HEK293 (cell line): ENCODE measurements around the gene TAF1.

Source experiments
- CTCF ChIA-PET: fragments of 350-600 bp; formaldehyde crosslinking; extraction: SDS; loops from one replicate; lab custom pipeline; 2021; ENCODE audit warnings: antibody characterized with exemption; lab: Yijun Ruan, JAX
- POLR2A ChIA-PET: fragments of 300-600 bp; formaldehyde crosslinking; extraction: SDS; loops from one replicate; lab custom pipeline; 2020; ENCODE audit warnings: antibody characterized with exemption, inconsistent platforms; lab: Yijun Ruan, JAX
- H3K27ac ChIP-seq: fragments of 200-500 bp; sonication (Bioruptor generic); 2 replicates; pipeline ENCODE4 v1.5.1; 2014; ENCODE audit warnings: low read depth, low read length, control low read depth, inconsistent platforms; ENCODE audit errors: extremely low read depth
- H3K36me3 ChIP-seq, 2 experiments: fragments of 200-500 bp in 1 of 2; sonication (Bioruptor generic) in 1 of 2; 1 replicate in 1 of 2; 2 replicates in 1 of 2; pipeline ENCODE4 v1.5.1; 2014 to 2017; ENCODE audit warnings: inconsistent platforms in 2 of 2, low read length in 2 of 2; ENCODE audit not compliant: control insufficient read depth in 2 of 2, insufficient read depth in 1 of 2
- H3K4me1 ChIP-seq: fragments of 200-500 bp; sonication (Bioruptor generic); 2 replicates; pipeline ENCODE4 v1.5.1; 2014; ENCODE audit warnings: mild to moderate bottlenecking, low read length, inconsistent platforms; ENCODE audit not compliant: control insufficient read depth, insufficient read depth
- H3K4me3 ChIP-seq: 2 replicates; pipeline ENCODE4 v1.5.1; 2011; ENCODE audit warnings: low read depth, mild to moderate bottlenecking, control low read depth, low read length, moderate library complexity
- H3K9me3 ChIP-seq: fragments of 200-500 bp; sonication (Bioruptor generic); 2 replicates; pipeline ENCODE4 v1.5.1; 2014; ENCODE audit warnings: low read depth, low read length, inconsistent platforms; ENCODE audit not compliant: control insufficient read depth, insufficient read depth
- PRDM1 ChIP-seq: fragments of 450-650 bp; formaldehyde crosslinking; IDR thresholded peaks from 2 replicates; pipeline ENCODE4; 2016; ENCODE audit warnings: missing biosample characterization, missing genetic modification characterization
- REST ChIP-seq: fragments of 450-650 bp; formaldehyde crosslinking; IDR thresholded peaks from 2 replicates; pipeline ENCODE4 v1.5.1; 2016; ENCODE audit warnings: missing biosample characterization, missing genetic modification characterization
- ZBTB1 ChIP-seq: fragments of 450-650 bp; formaldehyde crosslinking; IDR thresholded peaks from 2 replicates; pipeline ENCODE4 v1.5.1; 2016; ENCODE audit warnings: missing biosample characterization, missing genetic modification characterization
- ZBTB11 ChIP-seq: fragments of 450-650 bp; formaldehyde crosslinking; conservative IDR thresholded peaks from 2 replicates; pipeline ENCODE4 v1.5.1; 2016; ENCODE audit warnings: low read depth, missing biosample characterization, missing genetic modification characterization
- ZBTB26 ChIP-seq: fragments of 450-650 bp; formaldehyde crosslinking; optimal IDR thresholded peaks from 2 replicates; pipeline ENCODE3; 2016; ENCODE audit warnings: missing biosample characterization, mild to moderate bottlenecking, missing genetic modification characterization
- ZBTB44 ChIP-seq: fragments of 450-650 bp; IDR thresholded peaks from 2 replicates; pipeline ENCODE4 v1.5.1; 2018; ENCODE audit warnings: missing biosample characterization, mild to moderate bottlenecking, missing genetic modification characterization
- ZNF10 ChIP-seq: fragments of 450-650 bp; formaldehyde crosslinking; IDR thresholded peaks from 2 replicates; pipeline ENCODE4 v1.5.1; 2017; ENCODE audit warnings: missing biosample characterization, missing genetic modification characterization
- ZNF112 ChIP-seq: fragments of 450-650 bp; formaldehyde crosslinking; IDR thresholded peaks from 2 replicates; pipeline ENCODE4 v1.5.0; 2017; ENCODE audit warnings: missing biosample characterization, missing genetic modification characterization
- ZNF132 ChIP-seq: fragments of 450-650 bp; formaldehyde crosslinking; IDR thresholded peaks from 2 replicates; pipeline ENCODE4 v1.5.1; 2017; ENCODE audit warnings: missing biosample characterization, missing genetic modification characterization, borderline replicate concordance
- ZNF202 ChIP-seq: fragments of 450-650 bp; formaldehyde crosslinking; IDR thresholded peaks from 2 replicates; pipeline ENCODE4 v1.5.1; 2016; ENCODE audit warnings: missing biosample characterization, missing genetic modification characterization, borderline replicate concordance
- ZNF239 ChIP-seq: fragments of 450-650 bp; formaldehyde crosslinking; IDR thresholded peaks from 2 replicates; pipeline ENCODE4 v1.5.1; 2016; ENCODE audit warnings: missing biosample characterization, missing genetic modification characterization
- ZNF391 ChIP-seq: fragments of 450-650 bp; formaldehyde crosslinking; IDR thresholded peaks from 2 replicates; pipeline ENCODE4 v1.5.1; 2016; ENCODE audit warnings: low read depth, missing biosample characterization, missing genetic modification characterization, borderline replicate concordance
- ZNF514 ChIP-seq: fragments of 450-650 bp; formaldehyde crosslinking; IDR thresholded peaks from 2 replicates; pipeline ENCODE4 v1.5.1; 2016; ENCODE audit warnings: missing biosample characterization, missing genetic modification characterization
- ZNF530 ChIP-seq: fragments of 450-650 bp; formaldehyde crosslinking; IDR thresholded peaks from 2 replicates; pipeline ENCODE4 v1.5.1; 2016; ENCODE audit warnings: low read depth, missing biosample characterization, missing genetic modification characterization
- ZNF623 ChIP-seq: fragments of 450-650 bp; formaldehyde crosslinking; IDR thresholded peaks from 2 replicates; pipeline ENCODE4 v1.5.1; 2016; ENCODE audit warnings: missing biosample characterization, missing genetic modification characterization
- ZNF626 ChIP-seq: fragments of 450-650 bp; sonication (Bioruptor Pico); formaldehyde crosslinking; IDR thresholded peaks from 2 replicates; pipeline ENCODE4 v1.5.1; 2018; ENCODE audit warnings: missing biosample characterization, missing genetic modification characterization, inconsistent platforms
- ZNF791 ChIP-seq: fragments of 450-650 bp; formaldehyde crosslinking; IDR thresholded peaks from 2 replicates; pipeline ENCODE4 v1.5.1; 2016; ENCODE audit warnings: missing biosample characterization, missing genetic modification characterization
- ZNF837 ChIP-seq: fragments of 450-650 bp; formaldehyde crosslinking; IDR thresholded peaks from 2 replicates; pipeline ENCODE4 v1.5.1; 2016; ENCODE audit warnings: missing biosample characterization, missing genetic modification characterization
- ZSCAN30 ChIP-seq: fragments of 450-650 bp; IDR thresholded peaks from 2 replicates; pipeline ENCODE4 v1.5.1; 2018; ENCODE audit warnings: missing biosample characterization, mild to moderate bottlenecking, missing genetic modification characterization, moderate library complexity

The TAF1 gene

GRCh38 chrX:71320126-71320525 is 46.0 kb upstream of the TAF1 start:
- H3K36me3 ChIP-seq = no peaks in the 10 kb centered on the region; a peak in 1 of 3 replicates
- H3K27ac ChIP-seq = no peak overlapping the region
- ChIA-PET POLR2A (interaction anchor here (0.6 kb wide), 2 partner anchors 46 to 134 kb away, joined by 3 read pairs; partner anchors contain the start of gene TAF1), CTCF (interaction anchor here (0.6 kb wide), 1 partner anchor 13 kb away, joined by 3 read pairs; no protein-coding TSS in a partner anchor)
- TF ChIP-seq ZBTB11 (no peak), ZNF239 (tag by site-specific recombination) (no peak)
- H3K9me3 ChIP-seq = no peaks in the 10 kb centered on the region; the same call in 1 of the 2 replicates
- no peak overlapping the region for H3K4me3 ChIP-seq
- H3K4me1 ChIP-seq = no peaks in the 10 kb centered on the region

- no peaks in the 10 kb centered on the region; the same call in 1 of the 2 replicates for H3K9me3 ChIP-seq
- no peak for TF ChIP-seq ZNF623 (tag by site-specific recombination)
- no peak for TF ChIP-seq ZBTB11
- TF ChIP-seq ZNF791 (tag by site-specific recombination) = no peak
- no peak for TF ChIP-seq ZNF626 (tag by site-specific recombination)
- TF ChIP-seq PRDM1 (tag by site-specific recombination) = no peak
- no peak for TF ChIP-seq REST
- no peak for TF ChIP-seq ZNF530 (tag by site-specific recombination)
- no peak for TF ChIP-seq ZNF10 (tag by site-specific recombination)
- TF ChIP-seq ZNF112 (tag by site-specific recombination) = no peak
- TF ChIP-seq ZBTB44 (tag by site-specific recombination) = no peak
- no peak for TF ChIP-seq ZSCAN30
- TF ChIP-seq ZNF837 = no peak
- no peak for TF ChIP-seq ZNF514
- no peak for TF ChIP-seq ZBTB26 (tag by site-specific recombination)
- TF ChIP-seq ZNF132 = no peak
- TF ChIP-seq ZBTB1 (tag by site-specific recombination) = no peak
- TF ChIP-seq ZNF202 (tag by site-specific recombination) = no peak
- no peak for TF ChIP-seq ZNF391 (tag by site-specific recombination)
- TF ChIP-seq, all 188 proteins: peak for 0
- ChIA-PET CTCF (interaction anchor here (0.6 kb wide), 1 partner anchor 431 kb away, joined by 3 read pairs; no protein-coding TSS in a partner anchor), POLR2A (interaction anchor here (0.7 kb wide), 1 partner anchor 137 kb away, joined by 6 read pairs; no protein-coding TSS in a partner anchor)
- H3K27ac ChIP-seq = no peak overlapping the region
- H3K4me3 ChIP-seq = no peak overlapping the region
- no peaks in the 10 kb centered on the region; a peak in 1 of 3 replicates for H3K36me3 ChIP-seq
- H3K4me1 ChIP-seq = no peaks in the 10 kb centered on the region
Observed at GRCh38 chrX:71321731-71322130, 44.4 kb upstream of the TAF1 start.
